Heart left ventricle (tissue), 13 donors: Measurements from ENCODE around the gene PDE1A.

ENCODE experiments used
- POLR2A ChIP-seq, 2 donors: fragments of 450-650 bp; IDR thresholded peaks; one replicate each; pipeline ENCODE4 v1.6.1; 2017; ENCODE audit warnings: antibody characterized with exemption in 2 of 2, mild to moderate bottlenecking in 2 of 2, moderate library complexity in 2 of 2
- TF ChIP-seq, protein P1 (sequence below), 12 donors: fragments of 200-600 bp; sonication (generic) in 4 of 12; IDR thresholded peaks; one replicate each; pipeline versions ENCODE4 v1.5.0 to v1.8.0; 2018 to 2022; ENCODE audit warnings: antibody characterized with exemption in 12 of 12, mild to moderate bottlenecking in 5 of 12
- donor health status: ischemic (EF 13 %, LVEDD 7.1; RV severe dilation, severe dysfunction).
- donor health status: DM: no; HTN: yes; CAD: no.
- donor health status: DM: no; HTN: no; CAD: no.
- donor health status: ischemic (EF 25% LVEDD 6.9; RV normal size, moderate dysfunction).
- donor health status: ischemic (EF 25% LVEDD 5.7; RV mildly dilated, moderate dysfunction).
- donor health status: ischemic (EF 35%, LVEDD 5.7; RV mildly dilated, moderate dysfunction).
- donor health status: nonischemic (EF 11% LVEDD 7.7; RV severe dilation, severe dysfunction).
- donor health status: DM: yes; HTN: yes; CAD: no.
- donor health status: PGD.
- donor health status: ischemic (EF 29% LVEDD 5.4; RV normal size, mild dysfunction).
- donor health status: nonischemic (EF 23%, LVEDD 6.1; RV moderate dilation, normal function).

DNA sequence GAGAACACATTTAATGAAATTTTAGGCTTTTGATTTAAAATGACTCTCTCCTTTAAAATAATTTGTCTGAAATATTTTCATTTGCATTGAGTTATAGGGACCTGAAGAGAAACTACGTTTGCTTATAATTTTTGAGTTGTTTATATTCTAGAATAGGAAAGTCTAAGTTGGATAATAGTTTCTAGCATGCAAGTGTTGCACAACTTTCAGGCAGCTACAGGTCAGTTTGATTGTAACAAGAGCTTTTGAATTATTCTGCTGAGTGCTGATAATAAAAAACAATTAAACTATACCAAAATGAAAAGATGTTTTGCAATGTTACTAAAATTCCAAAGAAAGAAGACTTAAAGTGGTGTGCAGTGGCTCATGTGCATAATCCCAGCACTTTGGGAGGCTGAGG, 71.0 kb downstream of the PDE1A start:
- TF ChIP-seq, protein P1, sequence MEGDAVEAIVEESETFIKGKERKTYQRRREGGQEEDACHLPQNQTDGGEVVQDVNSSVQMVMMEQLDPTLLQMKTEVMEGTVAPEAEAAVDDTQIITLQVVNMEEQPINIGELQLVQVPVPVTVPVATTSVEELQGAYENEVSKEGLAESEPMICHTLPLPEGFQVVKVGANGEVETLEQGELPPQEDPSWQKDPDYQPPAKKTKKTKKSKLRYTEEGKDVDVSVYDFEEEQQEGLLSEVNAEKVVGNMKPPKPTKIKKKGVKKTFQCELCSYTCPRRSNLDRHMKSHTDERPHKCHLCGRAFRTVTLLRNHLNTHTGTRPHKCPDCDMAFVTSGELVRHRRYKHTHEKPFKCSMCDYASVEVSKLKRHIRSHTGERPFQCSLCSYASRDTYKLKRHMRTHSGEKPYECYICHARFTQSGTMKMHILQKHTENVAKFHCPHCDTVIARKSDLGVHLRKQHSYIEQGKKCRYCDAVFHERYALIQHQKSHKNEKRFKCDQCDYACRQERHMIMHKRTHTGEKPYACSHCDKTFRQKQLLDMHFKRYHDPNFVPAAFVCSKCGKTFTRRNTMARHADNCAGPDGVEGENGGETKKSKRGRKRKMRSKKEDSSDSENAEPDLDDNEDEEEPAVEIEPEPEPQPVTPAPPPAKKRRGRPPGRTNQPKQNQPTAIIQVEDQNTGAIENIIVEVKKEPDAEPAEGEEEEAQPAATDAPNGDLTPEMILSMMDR (IDR thresholded peaks at IDR 0.05): no peak
- TF ChIP-seq POLR2A (IDR thresholded peaks at IDR 0.05): no peak
